ENCODE data around the gene ZNF431. TPM values are rescaled to one million over a fixed set of nuclear protein-coding genes. Genes with fewer than 3 reads are reported as not detected.
A peak's percentile ranks its signal among the peaks of the same experiment; 100 is the strongest.
"Not testable (repeated sequence)": the region's sequence is repeated elsewhere in the genome, so short reads cannot be mapped to it uniquely, and the experiment has no call there.

The ZNF431 gene
- total RNA-seq, 1 donor: 9.9 TPM

- no peak for DNase-seq (ENCODE audit: low read depth)
- TF ChIP-seq CTCF (IDR thresholded peaks at IDR 0.05; ENCODE audit: insufficient read depth, low read depth, low read length): no peak
- no peak overlapping the region for H3K4me3 ChIP-seq (ENCODE audit: low read depth, low read length)
Observed at GRCh38 chr19:21164541-21164940, 22.7 kb downstream of the ZNF431 start.

GRCh38 chr19:21166436-21166835, 24.6 kb downstream of the ZNF431 start:
- no peak for DNase-seq (ENCODE audit: low read depth)
- no peak for TF ChIP-seq CTCF (IDR thresholded peaks at IDR 0.05; ENCODE audit: insufficient read depth, low read depth, low read length)
- no peak overlapping the region for H3K4me3 ChIP-seq (ENCODE audit: low read depth, low read length)

- H3K4me3 ChIP-seq (ENCODE audit: low read depth, low read length): no peak overlapping the region
- DNase-seq (ENCODE audit: low read depth): peak; percentile 63
- no peak for TF ChIP-seq CTCF (IDR thresholded peaks at IDR 0.05; ENCODE audit: insufficient read depth, low read depth, low read length)
Observed at GRCh38 chr19:21197590-21198295, 55.9 kb downstream of the ZNF431 start.

GRCh38 chr19:21202865-21203494, 61.1 kb downstream of the ZNF431 start:
- peak; percentile 74 for TF ChIP-seq CTCF (IDR thresholded peaks at IDR 0.05; ENCODE audit: insufficient read depth, low read depth, low read length)
- no peak overlapping the region for H3K4me3 ChIP-seq (ENCODE audit: low read depth, low read length)
- peak; percentile 48 for DNase-seq (ENCODE audit: low read depth)

GRCh38 chr19:21210037-21210621, 68.3 kb downstream of the ZNF431 start:
- no peak overlapping the region for H3K4me3 ChIP-seq (ENCODE audit: low read depth, low read length)
- no peak for DNase-seq (ENCODE audit: low read depth)
- no peak for TF ChIP-seq CTCF (IDR thresholded peaks at IDR 0.05; ENCODE audit: insufficient read depth, low read depth, low read length)

- no peak overlapping the region for H3K4me3 ChIP-seq (ENCODE audit: low read depth, low read length)
- no peak for TF ChIP-seq CTCF (IDR thresholded peaks at IDR 0.05; ENCODE audit: insufficient read depth, low read depth, low read length)
- no peak for DNase-seq (ENCODE audit: low read depth)
Observed at GRCh38 chr19:21221693-21222092, 79.9 kb downstream of the ZNF431 start.

- not testable (repeated sequence) for DNase-seq (ENCODE audit: low read depth); H3K4me3 ChIP-seq (ENCODE audit: low read depth, low read length)
Observed at GRCh38 chr19:21229938-21230337, 88.1 kb downstream of the ZNF431 start.

All from fibroblast of villous mesenchyme (primary cell).